HepG2 (cell line): Measurements from ENCODE around the gene DGKB. TPM values are rescaled to one million over a fixed set of nuclear protein-coding genes. Genes with fewer than 3 reads are reported as not detected.

ENCODE experiments used
- ATAC-seq: fragments of 200-7000 bp; cut with Tn5 transposase; 3 replicates; pipeline ENCODE4 v1.9.1; 2020; ENCODE audit warnings: mild to moderate bottlenecking, moderate library complexity
- Bru-seq: library from RNA; stranded (reverse); fragments of 400-500 nt; gene quantifications from one replicate; lab custom pipeline; 2021; lab: Mats Ljungman, UMichigan
- BruChase-seq, 2 experiments: library from RNA; stranded (reverse); fragments of 400-500 nt; gene quantifications; one replicate each; lab custom pipeline; 2021; lab: Mats Ljungman, UMichigan
- BruUV-seq: library from RNA; stranded (reverse); fragments of 400-500 nt; replicated peaks from 2 replicates; lab custom pipeline; 2021; lab: Mats Ljungman, UMichigan
- CTCF ChIA-PET: fragments of 300-600 bp; formaldehyde crosslinking; extraction: SDS; loops from one replicate; lab custom pipeline; 2021; ENCODE audit warnings: low total read pairs, inconsistent platforms, low intra/inter-chr PET ratio; lab: Yijun Ruan, JAX
- POLR2A ChIA-PET: fragments of 350-600 bp; sonication (Branson Sonifier 250); formaldehyde crosslinking; loops from one replicate; lab custom pipeline; 2020; ENCODE audit warnings: antibody characterized with exemption, inconsistent platforms; lab: Yijun Ruan, JAX
- DNase-seq: peaks from one replicate; pipeline ENCODE4 v3.0.0-alpha.2; 2015; ENCODE audit warnings: low spot score
- FAIRE-seq: peaks from 3 replicates; lab custom pipeline; 2011; peaks lifted over from hg19 to GRCh38; lab: Jason Lieb, UNC
- H2AFZ ChIP-seq: one replicate; pipeline ENCODE4 v1.6.1; 2011; ENCODE audit warnings: low read length, inconsistent platforms
- H3K27ac ChIP-seq: fragments of 300-600 bp; 3 replicates; pipeline ENCODE4 v1.8.0; 2011; ENCODE audit warnings: mixed run types, mild to moderate bottlenecking, mixed read lengths, low read length, inconsistent platforms; ENCODE audit not compliant: insufficient read depth; ENCODE audit errors: extremely low read length
- H3K27me3 ChIP-seq, 2 experiments: fragments of 200-600 bp in 1 of 2; 2 replicates in 1 of 2; 3 replicates in 1 of 2; pipeline versions ENCODE4 v1.6.0 to v1.8.0; 2011; ENCODE audit warnings: low read length in 2 of 2, mild to moderate bottlenecking in 2 of 2, moderate library complexity in 2 of 2, inconsistent platforms in 1 of 2; ENCODE audit not compliant: insufficient read depth in 2 of 2, control insufficient read depth in 1 of 2
- H3K36me3 ChIP-seq, 2 experiments: fragments of 200-600 bp in 1 of 2; replicated peaks in 1 of 2; 2 replicates in 1 of 2; 3 replicates in 1 of 2; pipeline versions ENCODE4 v1.5.1 to v1.8.0; 2011; ENCODE audit warnings: low read length in 2 of 2, inconsistent platforms in 1 of 2; ENCODE audit not compliant: insufficient read depth in 2 of 2, control insufficient read depth in 1 of 2
- H3K4me1 ChIP-seq: 2 replicates; pipeline ENCODE4 v1.5.1; 2012; ENCODE audit warnings: low read length, inconsistent platforms; ENCODE audit not compliant: insufficient read depth
- H3K4me2 ChIP-seq: 2 replicates; pipeline ENCODE4 v1.6.0; 2011; ENCODE audit warnings: low read depth, low read length, inconsistent platforms
- H3K4me3 ChIP-seq, 3 experiments: fragments of 200-600 bp in 1 of 3; sonication (generic), shearing (Covaris generic) in 1 of 3; replicated peaks in 1 of 3; 2 replicates each; pipeline ENCODE4 v1.5.1; 2011 to 2016; ENCODE audit warnings: low read length in 3 of 3, inconsistent platforms in 2 of 3, low read depth in 2 of 3, mild to moderate bottlenecking in 2 of 3, control low read depth in 1 of 3, mixed read lengths in 1 of 3; ENCODE audit not compliant: insufficient read depth in 1 of 3
- H3K79me2 ChIP-seq: one replicate; pipeline ENCODE4 v1.6.1; 2011; ENCODE audit warnings: low read length, inconsistent platforms; ENCODE audit not compliant: insufficient read depth
- H3K9ac ChIP-seq: 2 replicates; pipeline ENCODE4 v1.6.0; 2011; ENCODE audit warnings: mild to moderate bottlenecking, low read depth, low read length, inconsistent platforms; ENCODE audit not compliant: insufficient read depth
- H3K9me3 ChIP-seq: 2 replicates; pipeline ENCODE4 v1.5.1; 2012; ENCODE audit warnings: mild to moderate bottlenecking, low read length
- H4K20me1 ChIP-seq: 2 replicates; pipeline ENCODE4 v1.6.0; 2011; ENCODE audit warnings: inconsistent platforms, mild to moderate bottlenecking, low read length, moderate library complexity; ENCODE audit not compliant: insufficient read depth
- NFRKB ChIP-seq: fragments of 450-650 bp; IDR thresholded peaks from 2 replicates; pipeline ENCODE4 v1.6.1; 2017
- ZSCAN29 ChIP-seq: sonication (generic); formaldehyde crosslinking; conservative IDR thresholded peaks from 2 replicates; pipeline ENCODE4 v1.4.0; 2020; ENCODE audit warnings: mild to moderate bottlenecking, missing genetic modification reagents
- WGBS: methylation state at CpG from one replicate; pipeline ENCODE4 v1.1.6; 2017; ENCODE audit warnings: low lambda C conversion rate; 5-methylcytosine and 5-hydroxymethylcytosine counted together
- in situ Hi-C: cut with HindIII; loops from 2 replicates; pipeline ENCODE4 v1.10.0; 2017; ENCODE audit warnings: low pct_unique_long_range_greater_than_20kb; ENCODE audit not compliant: extremely low pct_ligation_motif_present
- intact Hi-C: fragments of 100-400 bp; cut with micrococcal nuclease; formaldehyde crosslinking; loops from one replicate; pipeline ENCODE4 v1.10.0; 2022; ENCODE audit not compliant: unreplicated experiment
- long read RNA-seq, 2 experiments: library from RNA in 1 of 2; library from polyadenylated mRNA in 1 of 2; stranded (forward) in 1 of 2; unstranded in 1 of 2; transcript quantifications; one replicate each; pipeline ENCODE4 v2.0.0, GENCODE V29; 2019 to 2022
- polyA minus RNA-seq, 3 experiments: library from RNA; depleted of rRNA, polyadenylated mRNA; stranded (reverse); fragments of >200 nt; gene quantifications; 2 replicates each; pipeline ENCODE4 v1.2.3, GENCODE V29; 2011; ENCODE audit warnings: low replicate concordance in 1 of 3
- polyA plus RNA-seq, 8 experiments: library from polyadenylated mRNA; depleted of rRNA in 3 of 8; stranded (reverse) in 7 of 8; unstranded in 1 of 8; fragments of >200 nt; fragmentation: Illumina TruSeq in 4 of 8; extraction: Trizol in 4 of 8; gene quantifications; 2 replicates each; pipeline versions ENCODE4 v1.2.1 to v1.2.3, GENCODE V29; 2011 to 2016; ENCODE audit warnings: low read depth in 4 of 8, missing spikeins in 1 of 8, mixed read lengths in 1 of 8; ENCODE audit not compliant: insufficient read depth in 1 of 8
- total RNA-seq, 5 experiments: library from RNA; depleted of rRNA; stranded (reverse); fragments of >200 nt; fragmentation: Illumina TruSeq; extraction: Trizol; gene quantifications; 2 replicates each; pipeline ENCODE4 v1.2.3, GENCODE V29; 2016; ENCODE audit warnings: low read depth in 1 of 5
- TF ChIP-seq, protein P1 (sequence below): sonication (generic); formaldehyde crosslinking; IDR thresholded peaks from 2 replicates; pipeline ENCODE4 v1.5.0; 2020; ENCODE audit warnings: mild to moderate bottlenecking, missing genetic modification reagents
- TF ChIP-seq, protein P2 (sequence below): IDR thresholded peaks from 2 replicates; pipeline ENCODE4 v1.6.1; 2012; ENCODE audit warnings: low read length, improper control_type of control experiment

Gene DGKB
- total RNA-seq (2016; rRNA removed; fragmentation: Illumina TruSeq; extraction: Trizol) (not detected in 2 replicates), polyA plus RNA-seq (2011; rRNA removed) (not detected in 2 replicates), polyA minus RNA-seq (2011; rRNA and poly(A)+ RNA removed; ENCODE audit: low replicate concordance) (not detected in 2 replicates), Bru-seq, nascent RNA (percentile 2 among the genes with signal in this experiment), BruChase-seq, experiment 1, labeled RNA remaining after a 6-hour chase (percentile 1 among the genes with signal in this experiment), BruChase-seq, experiment 2, labeled RNA remaining after a 2-hour chase (percentile 0 among the genes with signal in this experiment)
- not detected in 2 replicates for total RNA-seq (2016; cell fraction: cytosol; rRNA removed; fragmentation: Illumina TruSeq; extraction: Trizol; ENCODE audit: low read depth)
- total RNA-seq (2016; cell fraction: insoluble cytoplasmic fraction; rRNA removed; fragmentation: Illumina TruSeq; extraction: Trizol), result not detected in 2 replicates
- not detected in 2 replicates for total RNA-seq (2016; cell fraction: membrane; rRNA removed; fragmentation: Illumina TruSeq; extraction: Trizol)
- total RNA-seq (2016; cell fraction: nucleus; rRNA removed; fragmentation: Illumina TruSeq; extraction: Trizol), result not detected in 2 replicates
- polyA plus RNA-seq (2011; cell fraction: cytosol; rRNA removed), result not detected in 2 replicates
- not detected in 2 replicates for polyA plus RNA-seq (2011; cell fraction: nucleus; rRNA removed)
- polyA plus RNA-seq (2012), result not detected in 2 replicates
- polyA plus RNA-seq (2016; cell fraction: cytosol; fragmentation: Illumina TruSeq; extraction: Trizol; ENCODE audit: low read depth), result not detected in 2 replicates
- polyA plus RNA-seq (2016; cell fraction: insoluble cytoplasmic fraction; fragmentation: Illumina TruSeq; extraction: Trizol; ENCODE audit: low read depth), result not detected in 2 replicates
- not detected in 2 replicates for polyA plus RNA-seq (2016; cell fraction: membrane; fragmentation: Illumina TruSeq; extraction: Trizol; ENCODE audit: low read depth)
- not detected in 2 replicates for polyA plus RNA-seq (2016; cell fraction: nucleus; fragmentation: Illumina TruSeq; extraction: Trizol; ENCODE audit: insufficient read depth, low read depth)
- polyA minus RNA-seq (2011; cell fraction: cytosol; rRNA and poly(A)+ RNA removed), result not detected in 2 replicates
- not detected in 2 replicates for polyA minus RNA-seq (2011; cell fraction: nucleus; rRNA and poly(A)+ RNA removed)
- long read RNA-seq, experiment 1, result 0 reads
- long read RNA-seq, experiment 2, result 0 reads

DNA sequence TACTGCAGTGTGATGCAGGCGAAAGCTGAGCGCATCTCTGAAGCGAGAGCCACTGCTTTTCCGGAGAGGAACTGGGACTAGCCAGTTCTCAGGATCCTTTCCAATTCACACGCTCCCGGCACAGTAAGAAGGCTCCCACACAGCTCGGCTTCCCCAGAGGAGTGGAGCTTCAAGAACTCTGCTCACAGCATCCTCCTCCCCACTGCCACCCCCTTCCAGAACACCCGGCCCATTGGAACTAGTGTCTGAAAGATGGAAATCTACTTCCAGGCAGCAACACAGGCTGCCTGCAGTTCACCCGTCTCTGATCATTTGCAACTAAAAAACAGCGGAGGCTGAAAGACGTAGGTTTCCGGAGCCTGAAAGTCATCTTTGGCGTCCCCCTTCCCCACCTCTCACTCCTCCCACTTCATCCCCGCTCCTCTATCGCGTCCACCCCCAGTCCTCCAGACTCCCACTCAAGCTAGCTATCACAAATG is at the start of gene DGKB:
Gene DGKB, minus strand, starts transcription at position 163 of the 479 bp plus-strand sequence.
- in situ Hi-C loops, result no loop called here
- TF ChIP-seq, protein P1, sequence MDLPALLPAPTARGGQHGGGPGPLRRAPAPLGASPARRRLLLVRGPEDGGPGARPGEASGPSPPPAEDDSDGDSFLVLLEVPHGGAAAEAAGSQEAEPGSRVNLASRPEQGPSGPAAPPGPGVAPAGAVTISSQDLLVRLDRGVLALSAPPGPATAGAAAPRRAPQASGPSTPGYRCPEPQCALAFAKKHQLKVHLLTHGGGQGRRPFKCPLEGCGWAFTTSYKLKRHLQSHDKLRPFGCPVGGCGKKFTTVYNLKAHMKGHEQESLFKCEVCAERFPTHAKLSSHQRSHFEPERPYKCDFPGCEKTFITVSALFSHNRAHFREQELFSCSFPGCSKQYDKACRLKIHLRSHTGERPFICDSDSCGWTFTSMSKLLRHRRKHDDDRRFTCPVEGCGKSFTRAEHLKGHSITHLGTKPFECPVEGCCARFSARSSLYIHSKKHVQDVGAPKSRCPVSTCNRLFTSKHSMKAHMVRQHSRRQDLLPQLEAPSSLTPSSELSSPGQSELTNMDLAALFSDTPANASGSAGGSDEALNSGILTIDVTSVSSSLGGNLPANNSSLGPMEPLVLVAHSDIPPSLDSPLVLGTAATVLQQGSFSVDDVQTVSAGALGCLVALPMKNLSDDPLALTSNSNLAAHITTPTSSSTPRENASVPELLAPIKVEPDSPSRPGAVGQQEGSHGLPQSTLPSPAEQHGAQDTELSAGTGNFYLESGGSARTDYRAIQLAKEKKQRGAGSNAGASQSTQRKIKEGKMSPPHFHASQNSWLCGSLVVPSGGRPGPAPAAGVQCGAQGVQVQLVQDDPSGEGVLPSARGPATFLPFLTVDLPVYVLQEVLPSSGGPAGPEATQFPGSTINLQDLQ (CRISPR knock-in tag), result no peak
- no peak for TF ChIP-seq ZSCAN29
- TF ChIP-seq, protein P2, sequence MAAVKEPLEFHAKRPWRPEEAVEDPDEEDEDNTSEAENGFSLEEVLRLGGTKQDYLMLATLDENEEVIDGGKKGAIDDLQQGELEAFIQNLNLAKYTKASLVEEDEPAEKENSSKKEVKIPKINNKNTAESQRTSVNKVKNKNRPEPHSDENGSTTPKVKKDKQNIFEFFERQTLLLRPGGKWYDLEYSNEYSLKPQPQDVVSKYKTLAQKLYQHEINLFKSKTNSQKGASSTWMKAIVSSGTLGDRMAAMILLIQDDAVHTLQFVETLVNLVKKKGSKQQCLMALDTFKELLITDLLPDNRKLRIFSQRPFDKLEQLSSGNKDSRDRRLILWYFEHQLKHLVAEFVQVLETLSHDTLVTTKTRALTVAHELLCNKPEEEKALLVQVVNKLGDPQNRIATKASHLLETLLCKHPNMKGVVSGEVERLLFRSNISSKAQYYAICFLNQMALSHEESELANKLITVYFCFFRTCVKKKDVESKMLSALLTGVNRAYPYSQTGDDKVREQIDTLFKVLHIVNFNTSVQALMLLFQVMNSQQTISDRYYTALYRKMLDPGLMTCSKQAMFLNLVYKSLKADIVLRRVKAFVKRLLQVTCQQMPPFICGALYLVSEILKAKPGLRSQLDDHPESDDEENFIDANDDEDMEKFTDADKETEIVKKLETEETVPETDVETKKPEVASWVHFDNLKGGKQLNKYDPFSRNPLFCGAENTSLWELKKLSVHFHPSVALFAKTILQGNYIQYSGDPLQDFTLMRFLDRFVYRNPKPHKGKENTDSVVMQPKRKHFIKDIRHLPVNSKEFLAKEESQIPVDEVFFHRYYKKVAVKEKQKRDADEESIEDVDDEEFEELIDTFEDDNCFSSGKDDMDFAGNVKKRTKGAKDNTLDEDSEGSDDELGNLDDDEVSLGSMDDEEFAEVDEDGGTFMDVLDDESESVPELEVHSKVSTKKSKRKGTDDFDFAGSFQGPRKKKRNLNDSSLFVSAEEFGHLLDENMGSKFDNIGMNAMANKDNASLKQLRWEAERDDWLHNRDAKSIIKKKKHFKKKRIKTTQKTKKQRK, result no peak
- TF ChIP-seq NFRKB, result no peak
- Histone ChIP-seq H3K9me3 (no peaks in the 10 kb centered on the region), H4K20me1 (no peaks in the 10 kb centered on the region), H2AFZ (no peak within 1 kb of the TSS), H3K4me3 (no peak within 1 kb of the TSS), H3K27ac (no peak within 1 kb of the TSS), H3K4me1 (no peaks in the 10 kb centered on the region), H3K4me2 (no peak within 1 kb of the TSS), H3K27me3 (no peaks in the 10 kb centered on the region), H3K9ac (no peak within 1 kb of the TSS), H3K79me2 (no peaks in the 10 kb centered on the region), H3K36me3 (no peaks in the 10 kb centered on the region)
- POLR2A ChIA-PET, result no interaction called here
- intact Hi-C loops, result no loop called here
- 50% methylated on average over 16 of the region's 16 CpGs for whole genome bisulfite sequencing
- ATAC-seq, result no peak
- no peak for DNase-seq
- no TSS peak for BruUV-seq
- CTCF ChIA-PET, result no interaction called here
- FAIRE-seq, result no peak
